Fibroblast of peridontal ligament (primary cell): ENCODE measurements around the gene COL9A3.

Experiments used
- DNase-seq: peaks from one replicate; pipeline ENCODE4 v3.0.0-alpha.2; 2010; ENCODE audit errors: extremely low read depth

Gene COL9A3

GRCh38 chr20:62811320-62811719, 5.5 kb upstream of the COL9A3 start:
- no peak for DNase-seq

GRCh38 chr20:62811720-62812119, 5.1 kb upstream of the COL9A3 start:
- DNase-seq, result no peak

- DNase-seq, result no peak
These were observed 4.5 kb upstream of the COL9A3 start for GRCh38 chr20:62812181-62812906.

- no peak for DNase-seq
These were observed 4.0 kb upstream of the COL9A3 start for GRCh38 chr20:62812907-62813200.

GRCh38 chr20:62813588-62813987, 3.3 kb upstream of the COL9A3 start:
- no peak for DNase-seq

GRCh38 chr20:62814060-62814708, 2.7 kb upstream of the COL9A3 start:
- no peak for DNase-seq

GRCh38 chr20:62814709-62815065, 2.2 kb upstream of the COL9A3 start:
- DNase-seq, result no peak

GRCh38 chr20:62815066-62815991, 1.5 kb upstream of the COL9A3 start:
- DNase-seq, result no peak

- DNase-seq, result no peak
These were observed 593 bp upstream of the COL9A3 start for GRCh38 chr20:62816031-62816883.

GRCh38 chr20:62817975-62818591, 1.2 kb downstream of the COL9A3 start:
- DNase-seq, result no peak

GRCh38 chr20:62818592-62819493, 2.0 kb downstream of the COL9A3 start:
- DNase-seq, result no peak

- no peak for DNase-seq
These were observed 2.8 kb downstream of the COL9A3 start for GRCh38 chr20:62819494-62820174.

- no peak for DNase-seq
These were observed 3.5 kb downstream of the COL9A3 start for GRCh38 chr20:62820208-62820961.

- no peak for DNase-seq
These were observed 4.3 kb downstream of the COL9A3 start for GRCh38 chr20:62820962-62821725.

- DNase-seq, result no peak
These were observed 4.9 kb downstream of the COL9A3 start for GRCh38 chr20:62821726-62822210.

GRCh38 chr20:62822239-62822787, 5.5 kb downstream of the COL9A3 start:
- DNase-seq, result no peak

GRCh38 chr20:62822788-62823651, 6.2 kb downstream of the COL9A3 start:
- DNase-seq, result no peak
